Uterus (tissue), 2 donors: ENCODE data around the gene MEF2B.

Experiments
- POLR2A ChIP-seq, 2 donors: fragments of 450-650 bp; IDR thresholded peaks; one replicate each; pipeline ENCODE4 v1.6.1; 2016; ENCODE audit warnings: antibody characterized with exemption in 2 of 2, mild to moderate bottlenecking in 1 of 2, moderate library complexity in 1 of 2
- TF ChIP-seq, protein P1 (sequence below), 4 experiments: fragments of 200-600 bp in 2 of 4; fragments of 450-650 bp in 2 of 4; sonication (generic) in 2 of 4; IDR thresholded peaks; one replicate each; pipeline ENCODE4 v1.5.1; 2016 to 2019; ENCODE audit warnings: antibody characterized with exemption in 4 of 4, mild to moderate bottlenecking in 2 of 4, moderate library complexity in 1 of 4

GRCh38 chr19:19204181-19204580 is 34.1 kb upstream of the MEF2B start:
- TF ChIP-seq, protein P1, sequence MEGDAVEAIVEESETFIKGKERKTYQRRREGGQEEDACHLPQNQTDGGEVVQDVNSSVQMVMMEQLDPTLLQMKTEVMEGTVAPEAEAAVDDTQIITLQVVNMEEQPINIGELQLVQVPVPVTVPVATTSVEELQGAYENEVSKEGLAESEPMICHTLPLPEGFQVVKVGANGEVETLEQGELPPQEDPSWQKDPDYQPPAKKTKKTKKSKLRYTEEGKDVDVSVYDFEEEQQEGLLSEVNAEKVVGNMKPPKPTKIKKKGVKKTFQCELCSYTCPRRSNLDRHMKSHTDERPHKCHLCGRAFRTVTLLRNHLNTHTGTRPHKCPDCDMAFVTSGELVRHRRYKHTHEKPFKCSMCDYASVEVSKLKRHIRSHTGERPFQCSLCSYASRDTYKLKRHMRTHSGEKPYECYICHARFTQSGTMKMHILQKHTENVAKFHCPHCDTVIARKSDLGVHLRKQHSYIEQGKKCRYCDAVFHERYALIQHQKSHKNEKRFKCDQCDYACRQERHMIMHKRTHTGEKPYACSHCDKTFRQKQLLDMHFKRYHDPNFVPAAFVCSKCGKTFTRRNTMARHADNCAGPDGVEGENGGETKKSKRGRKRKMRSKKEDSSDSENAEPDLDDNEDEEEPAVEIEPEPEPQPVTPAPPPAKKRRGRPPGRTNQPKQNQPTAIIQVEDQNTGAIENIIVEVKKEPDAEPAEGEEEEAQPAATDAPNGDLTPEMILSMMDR (IDR thresholded peaks at IDR 0.05), result no peak
- no peak for TF ChIP-seq POLR2A (IDR thresholded peaks at IDR 0.05)
